Esophagus squamous epithelium (tissue), 4 donors: Measurements from ENCODE around the gene PSME4.

Experiments used
- POLR2A ChIP-seq, 4 donors: fragments of 450-650 bp; IDR thresholded peaks; one replicate each; pipeline ENCODE4 v1.6.1; 2017; ENCODE audit warnings: antibody characterized with exemption in 4 of 4, mild to moderate bottlenecking in 4 of 4, moderate library complexity in 3 of 4
- TF ChIP-seq, protein P1 (sequence below), 6 experiments: fragments of 450-650 bp in 4 of 6; fragments of 200-600 bp in 2 of 6; sonication (generic) in 2 of 6; IDR thresholded peaks; one replicate each; pipeline ENCODE4 v1.5.1; 2016 to 2019; ENCODE audit warnings: antibody characterized with exemption in 6 of 6, mild to moderate bottlenecking in 4 of 6, moderate library complexity in 4 of 6

DNA sequence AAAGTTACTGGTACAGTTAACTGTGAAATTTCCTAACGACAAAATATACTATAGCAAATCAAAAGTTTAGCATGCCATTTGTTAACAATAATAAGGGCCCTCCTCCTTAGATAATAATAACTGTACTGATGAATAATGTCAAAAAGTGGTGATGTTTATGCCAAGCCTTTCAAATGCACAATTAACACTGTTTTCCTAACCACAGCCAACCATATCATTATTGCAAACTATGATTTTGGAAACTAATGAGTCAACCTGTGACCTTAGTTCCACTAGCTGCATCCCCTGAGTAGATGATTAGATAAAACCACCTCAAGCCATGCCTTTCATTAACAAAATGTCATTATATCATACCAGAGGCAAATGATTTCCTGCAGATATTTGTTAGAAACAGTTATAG, 85.9 kb downstream of the PSME4 start:
- TF ChIP-seq, protein P1, sequence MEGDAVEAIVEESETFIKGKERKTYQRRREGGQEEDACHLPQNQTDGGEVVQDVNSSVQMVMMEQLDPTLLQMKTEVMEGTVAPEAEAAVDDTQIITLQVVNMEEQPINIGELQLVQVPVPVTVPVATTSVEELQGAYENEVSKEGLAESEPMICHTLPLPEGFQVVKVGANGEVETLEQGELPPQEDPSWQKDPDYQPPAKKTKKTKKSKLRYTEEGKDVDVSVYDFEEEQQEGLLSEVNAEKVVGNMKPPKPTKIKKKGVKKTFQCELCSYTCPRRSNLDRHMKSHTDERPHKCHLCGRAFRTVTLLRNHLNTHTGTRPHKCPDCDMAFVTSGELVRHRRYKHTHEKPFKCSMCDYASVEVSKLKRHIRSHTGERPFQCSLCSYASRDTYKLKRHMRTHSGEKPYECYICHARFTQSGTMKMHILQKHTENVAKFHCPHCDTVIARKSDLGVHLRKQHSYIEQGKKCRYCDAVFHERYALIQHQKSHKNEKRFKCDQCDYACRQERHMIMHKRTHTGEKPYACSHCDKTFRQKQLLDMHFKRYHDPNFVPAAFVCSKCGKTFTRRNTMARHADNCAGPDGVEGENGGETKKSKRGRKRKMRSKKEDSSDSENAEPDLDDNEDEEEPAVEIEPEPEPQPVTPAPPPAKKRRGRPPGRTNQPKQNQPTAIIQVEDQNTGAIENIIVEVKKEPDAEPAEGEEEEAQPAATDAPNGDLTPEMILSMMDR (IDR thresholded peaks at IDR 0.05) = no peak
- TF ChIP-seq POLR2A (IDR thresholded peaks at IDR 0.05) = no peak
